Fibroblast of pulmonary artery (primary cell): Measurements from ENCODE around the gene HHAT.

Experiments used
- DNase-seq: peaks from one replicate; pipeline ENCODE4 v3.0.0-alpha.2; 2010; ENCODE audit warnings: low read depth
- H3K4me3 ChIP-seq: replicated peaks from 2 replicates; pipeline ENCODE4 v1.5.1; 2011; ENCODE audit warnings: low read depth, mild to moderate bottlenecking, control low read depth, low read length, moderate library complexity
- CTCF ChIP-seq: IDR thresholded peaks from 2 replicates; pipeline ENCODE4 v1.5.1; 2011; ENCODE audit warnings: mild to moderate bottlenecking, control low read depth, low read length, inconsistent platforms; ENCODE audit errors: missing control alignments

The HHAT gene

DNA sequence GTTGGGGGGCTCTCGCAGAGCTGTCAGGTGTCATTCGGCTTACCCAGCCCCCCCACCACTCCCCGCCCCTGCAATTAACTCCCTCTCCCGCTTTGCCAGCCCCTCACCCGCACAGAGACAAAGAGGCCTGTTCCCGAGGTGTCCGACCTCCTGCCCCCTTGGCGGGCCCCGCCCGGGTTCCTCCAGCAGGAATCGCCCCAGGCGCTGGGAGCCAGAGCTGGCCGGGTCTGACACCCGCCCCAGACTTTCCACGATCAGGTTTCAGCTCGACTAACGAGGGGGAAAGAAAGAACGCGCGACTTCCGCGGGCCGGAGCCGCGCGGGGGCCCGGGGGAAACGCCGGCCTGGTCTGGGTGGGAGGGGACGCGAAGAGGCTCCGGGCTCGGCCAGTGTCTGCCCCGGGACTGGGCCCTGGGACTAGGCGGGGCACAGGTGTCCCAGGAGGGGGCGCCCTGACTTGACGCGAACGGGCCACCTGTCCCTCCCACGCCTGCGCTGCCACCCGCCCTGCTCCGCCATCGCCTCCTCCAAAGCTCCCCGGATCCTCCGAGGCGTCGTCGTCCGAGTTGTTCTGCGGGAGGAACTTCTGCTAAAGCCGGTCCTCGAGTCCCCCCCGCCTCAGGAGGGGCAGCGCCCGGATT lies 36.4 kb upstream of the HHAT start:
- H3K4me3 ChIP-seq = peak overlapping the region; percentile 42
- TF ChIP-seq CTCF = no peak
- peak; percentile 4 for DNase-seq

- peak; percentile 85 for DNase-seq
- peak overlapping the region; percentile 42 for H3K4me3 ChIP-seq
- no peak for TF ChIP-seq CTCF
These were observed 35.5 kb upstream of the HHAT start for GRCh38 chr1:210293171-210293607.

GRCh38 chr1:210294999-210295745 lies 33.5 kb upstream of the HHAT start:
- H3K4me3 ChIP-seq = no peak overlapping the region
- peak; percentile 30 for DNase-seq
- TF ChIP-seq CTCF = no peak

GRCh38 chr1:210296682-210297081 lies 32.0 kb upstream of the HHAT start:
- no peak for TF ChIP-seq CTCF
- H3K4me3 ChIP-seq = no peak overlapping the region
- no peak for DNase-seq

DNA sequence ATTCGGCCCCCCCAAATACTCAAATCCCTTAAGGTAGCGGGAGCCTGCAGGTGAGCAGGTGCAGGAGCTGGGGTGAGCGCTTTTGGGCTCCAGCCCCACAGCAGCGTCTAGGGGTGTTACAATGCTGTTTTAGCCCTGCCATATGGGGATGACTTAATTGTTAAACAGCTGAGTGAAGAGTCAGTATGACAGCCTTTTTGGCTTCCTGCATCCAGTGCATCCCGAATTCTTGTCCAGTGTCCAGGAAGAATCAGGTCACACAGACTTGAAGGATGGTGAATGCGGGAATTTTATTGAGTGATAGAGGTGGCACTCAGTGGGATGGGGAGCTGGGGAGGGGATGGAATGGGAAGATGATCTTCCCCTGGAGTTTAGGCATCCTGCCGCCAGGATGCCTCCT lies 30.4 kb upstream of the HHAT start:
- DNase-seq = no peak
- no peak for TF ChIP-seq CTCF
- no peak overlapping the region for H3K4me3 ChIP-seq

- no peak for DNase-seq
- H3K4me3 ChIP-seq = no peak overlapping the region
- no peak for TF ChIP-seq CTCF
These were observed 29.8 kb upstream of the HHAT start for GRCh38 chr1:210298936-210299335.
